Measurements from ENCODE around the gene TMEM184A. TPM values are rescaled to one million over a fixed set of nuclear protein-coding genes. Genes with fewer than 3 reads are reported as not detected.
A peak's percentile ranks its signal among the peaks of the same experiment; 100 is the strongest.

The TMEM184A gene
- total and polyA plus RNA-seq, 4 donors = 0.06 to 6.1 (median 0.84) TPM; not detected in 1

DNA sequence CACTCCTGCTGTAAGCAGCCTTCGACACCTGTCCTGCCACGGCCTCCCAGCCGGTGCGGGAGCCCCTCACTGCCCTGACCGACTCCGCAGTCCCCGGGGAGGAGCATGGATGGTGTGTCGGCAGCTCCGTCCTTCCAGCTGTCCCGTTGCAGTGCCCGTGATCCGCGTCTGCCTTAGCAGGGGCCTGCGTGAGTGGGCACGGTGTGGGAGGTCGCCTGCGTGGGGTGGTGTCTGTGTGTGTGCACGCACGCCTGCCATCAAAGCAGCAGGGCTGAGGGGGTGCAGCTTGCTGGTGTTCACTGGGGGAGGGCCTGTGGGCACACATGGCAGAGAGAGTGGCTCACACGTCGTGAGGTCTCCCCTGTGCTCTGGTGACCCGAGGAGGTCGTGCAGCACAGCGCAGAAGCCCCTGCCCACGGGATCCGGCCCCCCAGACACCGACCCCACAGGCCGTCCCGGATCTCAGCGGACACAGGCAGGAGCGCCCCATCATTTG is 15.2 kb downstream of the TMEM184A start:
- Histone ChIP-seq H3K9me3 (ENCODE audit: control insufficient read depth, low read length) (no peaks in the 10 kb centered on the region), H3K27me3 (ENCODE audit: control insufficient read depth in 1 of 2, insufficient read depth in 2 of 2, low read length in 1 of 2) (no peaks in the 10 kb centered on the region), H3K36me3 (ENCODE audit: control insufficient read depth in 1 of 2, insufficient read depth in 2 of 2, low read length in 1 of 2) (peaks cover 0 to 8% of the 10 kb centered on the region in 2 donors), H3K4me1 (ENCODE audit: control insufficient read depth in 1 of 2, insufficient read depth in 2 of 2, low read length in 2 of 2) (no peaks in the 10 kb centered on the region), H3K4me3 (ENCODE audit: low read length in 2 of 2) (no peak overlapping the region), H3K27ac (ENCODE audit: low read depth in 1 of 2, low read length in 2 of 2) (no peak overlapping the region)
- WGBS, 2 donors = 70 to 78% methylated on average over 31 of the region's 31 CpGs
- DNase-seq (peak in 1 of 2 donors; percentile 50), ATAC-seq (ENCODE audit: low FRiP score) (no peak)
- intact Hi-C loops (cut with DNase I) = loop anchor here in 1 of 2 donors (5.0 kb wide), 1 partner anchor 34 kb away; no protein-coding TSS in a partner anchor

- Histone ChIP-seq H3K36me3 (ENCODE audit: control insufficient read depth in 1 of 2, insufficient read depth in 2 of 2, low read length in 1 of 2) (peaks cover 0 to 8% of the 10 kb centered on the region in 2 donors), H3K4me3 (ENCODE audit: low read length in 2 of 2) (no peak overlapping the region), H3K27ac (ENCODE audit: low read depth in 1 of 2, low read length in 2 of 2) (no peak overlapping the region), H3K4me1 (ENCODE audit: control insufficient read depth in 1 of 2, insufficient read depth in 2 of 2, low read length in 2 of 2) (no peaks in the 10 kb centered on the region), H3K9me3 (ENCODE audit: control insufficient read depth, low read length) (no peaks in the 10 kb centered on the region), H3K27me3 (ENCODE audit: control insufficient read depth in 1 of 2, insufficient read depth in 2 of 2, low read length in 1 of 2) (no peaks in the 10 kb centered on the region)
- 92% methylated on average over 62 to 73 of the region's 73 CpGs for WGBS, 2 donors
- ATAC-seq (ENCODE audit: low FRiP score) (no peak), DNase-seq (peak in 1 of 2 donors; percentile 47)
- intact Hi-C loops (cut with DNase I) = loop anchor here (2.0 to 5.0 kb wide), 4 partner anchors 31 to 81 kb away; partner anchors contain the start of genes INTS1 (in 1 of the 2), MICALL2 (in 1 of the 2) and PSMG3 (in 1 of the 2)
Measured at GRCh38 chr7:1539882-1540775, 15.9 kb downstream of the TMEM184A start.

DNA sequence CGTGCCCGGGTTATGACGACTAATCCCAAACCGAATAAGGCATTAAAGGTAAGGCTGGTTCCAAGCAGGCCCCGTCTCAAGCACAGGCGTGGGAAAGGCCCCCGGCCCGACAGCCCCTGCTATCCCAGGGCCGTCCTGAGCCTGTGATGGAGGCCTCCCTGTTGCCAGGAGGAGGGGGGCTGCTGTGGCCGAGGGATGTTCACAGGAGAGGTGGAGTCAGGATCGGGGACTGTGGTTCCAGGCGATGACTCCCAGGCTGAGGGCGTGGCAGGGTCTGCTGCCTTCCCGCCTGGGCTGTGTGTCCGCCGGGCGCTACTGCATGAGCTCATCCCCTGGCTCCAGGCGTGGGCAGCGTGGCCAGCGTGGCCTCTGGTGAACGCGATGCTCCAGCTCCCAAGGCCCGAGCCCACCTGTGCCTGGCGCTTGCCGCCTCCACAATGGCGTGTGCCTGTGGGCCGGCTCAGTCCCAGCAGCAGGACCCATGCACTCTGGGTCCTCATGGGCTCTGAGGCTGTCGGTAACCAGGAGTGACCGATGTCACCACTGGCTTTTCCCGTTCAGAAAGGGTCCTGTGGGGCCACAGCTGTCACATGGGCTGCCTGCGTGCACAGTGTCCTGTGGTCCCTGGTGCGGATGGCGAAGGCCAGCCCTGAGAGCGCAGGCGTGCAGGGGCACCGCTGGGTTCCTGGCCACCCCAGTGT is 16.7 kb downstream of the TMEM184A start:
- H3K4me3 ChIP-seq (ENCODE audit: low read length in 2 of 2) = peak overlapping the region in 1 of 2 donors; percentile 34
- H3K36me3 ChIP-seq (ENCODE audit: control insufficient read depth in 1 of 2, insufficient read depth in 2 of 2, low read length in 1 of 2) = peaks cover 0 to 8% of the 10 kb centered on the region in 2 donors
- H3K27me3 ChIP-seq (ENCODE audit: control insufficient read depth in 1 of 2, insufficient read depth in 2 of 2, low read length in 1 of 2) = no peaks in the 10 kb centered on the region
- no peaks in the 10 kb centered on the region for H3K4me1 ChIP-seq (ENCODE audit: control insufficient read depth in 1 of 2, insufficient read depth in 2 of 2, low read length in 2 of 2)
- DNase-seq (peak in 1 of 2 donors; percentile 77), ATAC-seq (ENCODE audit: low FRiP score) (no peak)
- intact Hi-C loops (cut with DNase I) = loop anchor here in 1 of 2 donors (2.0 kb wide), 3 partner anchors 31 to 81 kb away; partner anchors contain the start of genes INTS1, MICALL2 and PSMG3
- no peaks in the 10 kb centered on the region for H3K9me3 ChIP-seq (ENCODE audit: control insufficient read depth, low read length)
- H3K27ac ChIP-seq (ENCODE audit: low read depth in 1 of 2, low read length in 2 of 2) = peak overlapping the region in 1 of 2 donors; percentile 76
- 32 to 37% methylated on average over 34 to 36 of the region's 36 CpGs for WGBS, 2 donors

- Histone ChIP-seq H3K4me1 (ENCODE audit: control insufficient read depth in 1 of 2, insufficient read depth in 2 of 2, low read length in 2 of 2) (no peaks in the 10 kb centered on the region), H3K27me3 (ENCODE audit: control insufficient read depth in 1 of 2, insufficient read depth in 2 of 2, low read length in 1 of 2) (no peaks in the 10 kb centered on the region), H3K4me3 (ENCODE audit: low read length in 2 of 2) (peak overlapping the region; percentile 9 to 34), H3K27ac (ENCODE audit: low read depth in 1 of 2, low read length in 2 of 2) (peak overlapping the region; percentile 17 to 76), H3K9me3 (ENCODE audit: control insufficient read depth, low read length) (no peaks in the 10 kb centered on the region), H3K36me3 (ENCODE audit: control insufficient read depth in 1 of 2, insufficient read depth in 2 of 2, low read length in 1 of 2) (peaks cover 0 to 8% of the 10 kb centered on the region in 2 donors)
- WGBS, 2 donors = 5 to 13% methylated on average over 23 to 25 of the region's 25 CpGs
- intact Hi-C loops (cut with DNase I) = loop anchor here in 1 of 2 donors (2.0 kb wide), 3 partner anchors 32 to 80 kb away; partner anchors contain the start of genes INTS1, MICALL2 and PSMG3
- DNase-seq = no peak
- ATAC-seq (ENCODE audit: low FRiP score) = no peak
Measured at GRCh38 chr7:1538544-1539180, 17.3 kb downstream of the TMEM184A start.

- H3K4me3 ChIP-seq (ENCODE audit: low read length in 2 of 2) = peak overlapping the region; percentile 34 to 36
- intact Hi-C loops (cut with DNase I) = loop anchor here in 1 of 2 donors (2.0 kb wide), 3 partner anchors 33 to 79 kb away; partner anchors contain the start of genes INTS1, MICALL2 and PSMG3
- ATAC-seq (ENCODE audit: low FRiP score) (peak; percentile 75), DNase-seq (peak; percentile 94 to 99)
- WGBS, 2 donors = 2 to 5% methylated on average over 46 to 56 of the region's 56 CpGs
- H3K9me3 ChIP-seq (ENCODE audit: control insufficient read depth, low read length) = no peaks in the 10 kb centered on the region
- H3K36me3 ChIP-seq (ENCODE audit: control insufficient read depth in 1 of 2, insufficient read depth in 2 of 2, low read length in 1 of 2) = peaks cover 0 to 8% of the 10 kb centered on the region in 2 donors
- peak overlapping the region; percentile 88 to 98 for H3K27ac ChIP-seq (ENCODE audit: low read depth in 1 of 2, low read length in 2 of 2)
- H3K4me1 ChIP-seq (ENCODE audit: control insufficient read depth in 1 of 2, insufficient read depth in 2 of 2, low read length in 2 of 2) = no peaks in the 10 kb centered on the region
- no peaks in the 10 kb centered on the region for H3K27me3 ChIP-seq (ENCODE audit: control insufficient read depth in 1 of 2, insufficient read depth in 2 of 2, low read length in 1 of 2)
Measured at GRCh38 chr7:1537535-1538412, 18.2 kb downstream of the TMEM184A start.

- Histone ChIP-seq H3K27ac (ENCODE audit: low read depth in 1 of 2, low read length in 2 of 2) (peak overlapping the region; percentile 88 to 99), H3K4me1 (ENCODE audit: control insufficient read depth in 1 of 2, insufficient read depth in 2 of 2, low read length in 2 of 2) (no peaks in the 10 kb centered on the region), H3K27me3 (ENCODE audit: control insufficient read depth in 1 of 2, insufficient read depth in 2 of 2, low read length in 1 of 2) (no peaks in the 10 kb centered on the region), H3K4me3 (ENCODE audit: low read length in 2 of 2) (peak overlapping the region; percentile 32 to 36), H3K9me3 (ENCODE audit: control insufficient read depth, low read length) (no peaks in the 10 kb centered on the region), H3K36me3 (ENCODE audit: control insufficient read depth in 1 of 2, insufficient read depth in 2 of 2, low read length in 1 of 2) (peaks cover 0 to 8% of the 10 kb centered on the region in 2 donors)
- DNase-seq = peak; percentile 97 to 98
- intact Hi-C loops (cut with DNase I) = no loop called here
- WGBS, 2 donors = 3 to 5% methylated on average over 49 to 52 of the region's 52 CpGs
- peak; percentile 92 for ATAC-seq (ENCODE audit: low FRiP score)
Measured at GRCh38 chr7:1536743-1537534, 19.1 kb downstream of the TMEM184A start.

DNA sequence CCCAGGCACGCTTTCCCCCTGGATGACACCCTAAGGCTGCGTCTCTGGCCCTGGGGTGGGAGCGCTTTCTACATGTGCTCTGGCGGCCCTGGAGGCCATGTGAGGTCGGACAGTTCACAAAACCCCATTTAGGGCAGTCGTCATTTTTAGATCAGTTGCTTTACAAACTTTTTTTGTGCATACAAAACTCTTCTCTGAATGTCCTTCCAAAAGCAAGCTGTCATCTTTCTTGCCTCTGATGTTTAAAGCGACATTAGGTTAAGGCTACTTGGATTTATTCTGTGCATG is 19.6 kb downstream of the TMEM184A start:
- DNase-seq (no peak), ATAC-seq (ENCODE audit: low FRiP score) (no peak)
- intact Hi-C loops (cut with DNase I) = no loop called here
- Histone ChIP-seq H3K4me1 (ENCODE audit: control insufficient read depth in 1 of 2, insufficient read depth in 2 of 2, low read length in 2 of 2) (no peaks in the 10 kb centered on the region), H3K4me3 (ENCODE audit: low read length in 2 of 2) (no peak overlapping the region), H3K27me3 (ENCODE audit: control insufficient read depth in 1 of 2, insufficient read depth in 2 of 2, low read length in 1 of 2) (no peaks in the 10 kb centered on the region), H3K9me3 (ENCODE audit: control insufficient read depth, low read length) (no peaks in the 10 kb centered on the region), H3K36me3 (ENCODE audit: control insufficient read depth in 1 of 2, insufficient read depth in 2 of 2, low read length in 1 of 2) (peaks cover 0 to 8% of the 10 kb centered on the region in 2 donors), H3K27ac (ENCODE audit: low read depth in 1 of 2, low read length in 2 of 2) (peak overlapping the region; percentile 79 to 99)
- WGBS, 2 donors = 31 to 48% methylated on average over 6 to 7 of the region's 7 CpGs

Measured in aorta (tissue), 5 donors.